SU-DHL-6 (cell line): ENCODE data around the gene PLCB2.
A peak's percentile ranks its signal among the peaks of the same experiment; 100 is the strongest.

ENCODE experiments used
- H2AFZ ChIP-seq: fragments of 200-600 bp; sonication (generic); 2 replicates; pipeline ENCODE4 v1.6.1; 2014; ENCODE audit warnings: low read depth, mild to moderate bottlenecking, moderate library complexity, mixed read lengths, antibody characterized with exemption, low read length; ENCODE audit not compliant: severe bottlenecking
- H3F3A ChIP-seq: fragments of 200-600 bp; shearing (Covaris generic); 2 replicates; pipeline ENCODE4 v1.6.0; 2016; ENCODE audit warnings: antibody characterized with exemption, mild to moderate bottlenecking; ENCODE audit not compliant: insufficient read depth
- H3K27ac ChIP-seq: fragments of 200-600 bp; sonication (generic); 2 replicates; pipeline ENCODE4 v1.5.1; 2016; ENCODE audit warnings: low read depth, mild to moderate bottlenecking, low read length, moderate library complexity, mixed read lengths
- H3K27me3 ChIP-seq: fragments of 200-600 bp; sonication (generic), shearing (Covaris generic); 2 replicates; pipeline ENCODE4 v1.6.0; 2014; ENCODE audit warnings: mild to moderate bottlenecking, low read length
- H3K36me3 ChIP-seq: fragments of 200-600 bp; sonication (generic); 2 replicates; pipeline ENCODE4 v1.6.1; 2014; ENCODE audit warnings: mild to moderate bottlenecking, low read length, mixed read lengths
- H3K4me2 ChIP-seq: fragments of 300-600, 200-600 bp; shearing (Covaris generic), sonication (generic); 2 replicates; pipeline ENCODE4 v1.6.0; 2014; ENCODE audit warnings: low read length, low read depth, mild to moderate bottlenecking; ENCODE audit not compliant: poor library complexity, severe bottlenecking
- H3K4me3 ChIP-seq: fragments of 200-600 bp; sonication (generic); 2 replicates; pipeline ENCODE4 v1.5.1; 2014; ENCODE audit warnings: antibody characterized with exemption, low read length, mild to moderate bottlenecking, mixed read lengths; ENCODE audit not compliant: insufficient read depth, poor library complexity, severe bottlenecking
- H3K79me2 ChIP-seq: fragments of 200-600 bp; sonication (generic); 2 replicates; pipeline ENCODE4 v1.6.1; 2014; ENCODE audit warnings: mild to moderate bottlenecking, low read length, moderate library complexity; ENCODE audit not compliant: insufficient read depth
- H3K9ac ChIP-seq: fragments of 200-600 bp; sonication (generic); 2 replicates; pipeline ENCODE4 v1.7.0; 2014; ENCODE audit warnings: mild to moderate bottlenecking, low read length
- H3K9me2 ChIP-seq: fragments of 200-600 bp; sonication (generic); replicated peaks from 2 replicates; pipeline ENCODE4 v1.6.1; 2014; ENCODE audit warnings: low read length; ENCODE audit not compliant: insufficient read depth
- H3K9me3 ChIP-seq: fragments of 200-600 bp; sonication (generic); 2 replicates; pipeline ENCODE4 v1.6.1; 2014; ENCODE audit warnings: low read length, mixed read lengths; ENCODE audit not compliant: insufficient read depth
- H4K20me1 ChIP-seq: fragments of 200-600 bp; sonication (generic); 2 replicates; pipeline ENCODE4 v1.6.1; 2014; ENCODE audit warnings: low read depth, mild to moderate bottlenecking, antibody characterized with exemption, low read length, moderate library complexity, mixed read lengths
- CTCF ChIP-seq: fragments of 200-600 bp; sonication (generic); IDR thresholded peaks from one replicate; pipeline ENCODE4 v1.5.1; 2017; ENCODE audit warnings: antibody characterized with exemption, mild to moderate bottlenecking, low read length, moderate library complexity; ENCODE audit not compliant: insufficient read depth, poor library complexity, severe bottlenecking
- EZH2phosphoT487 ChIP-seq: fragments of 200-600 bp; sonication (generic), shearing (Covaris generic); conservative IDR thresholded peaks from 2 replicates; pipeline ENCODE4 v1.6.1; 2018; ENCODE audit warnings: mild to moderate bottlenecking, antibody characterized with exemption, low read length, moderate library complexity, mixed read lengths

PLCB2 gene

GRCh38 chr15:40285151-40285550, 22.6 kb downstream of the PLCB2 start:
- no peaks in the 10 kb centered on the region for H3K9me2 ChIP-seq
- no peaks in the 10 kb centered on the region for H4K20me1 ChIP-seq
- TF ChIP-seq EZH2phosphoT487 (no peak), CTCF (no peak)
- H3K27ac ChIP-seq: no peak overlapping the region
- H3F3A ChIP-seq: no peaks in the 10 kb centered on the region
- no peaks in the 10 kb centered on the region for H3K79me2 ChIP-seq
- no peaks in the 10 kb centered on the region for H3K36me3 ChIP-seq
- no peaks in the 10 kb centered on the region for H3K27me3 ChIP-seq
- H3K9ac ChIP-seq: no peak overlapping the region
- H3K4me3 ChIP-seq: no peak overlapping the region
- H3K4me2 ChIP-seq: no peak overlapping the region
- no peak overlapping the region for H2AFZ ChIP-seq
- H3K9me3 ChIP-seq: no peaks in the 10 kb centered on the region

GRCh38 chr15:40283615-40284300, 24.0 kb downstream of the PLCB2 start:
- Histone ChIP-seq H3K4me2 (no peak overlapping the region), H3K79me2 (no peaks in the 10 kb centered on the region), H3K9me3 (no peaks in the 10 kb centered on the region), H3K9ac (no peak overlapping the region), H3K27ac (no peak overlapping the region), H4K20me1 (no peaks in the 10 kb centered on the region), H3K4me3 (no peak overlapping the region), H3F3A (no peaks in the 10 kb centered on the region), H3K27me3 (no peaks in the 10 kb centered on the region), H2AFZ (no peak overlapping the region), H3K36me3 (no peaks in the 10 kb centered on the region), H3K9me2 (no peaks in the 10 kb centered on the region)
- TF ChIP-seq EZH2phosphoT487 (no peak), CTCF (no peak)

- Histone ChIP-seq H3K79me2 (no peaks in the 10 kb centered on the region), H3F3A (no peaks in the 10 kb centered on the region), H4K20me1 (no peaks in the 10 kb centered on the region), H3K9ac (peak within 1 kb of the TSS; percentile 41), H3K4me2 (peak within 1 kb of the TSS; percentile 59), H3K27ac (no peak within 1 kb of the TSS), H3K36me3 (no peaks in the 10 kb centered on the region), H3K9me3 (no peaks in the 10 kb centered on the region), H2AFZ (peak within 1 kb of the TSS; percentile 72), H3K4me3 (peak within 1 kb of the TSS; percentile 43), H3K27me3 (no peaks in the 10 kb centered on the region), H3K9me2 (no peaks in the 10 kb centered on the region)
- no peak for TF ChIP-seq CTCF
- no peak; the same call in 1 of the 2 replicates for TF ChIP-seq EZH2phosphoT487
Measured at GRCh38 chr15:40282869-40283614, 24.7 kb downstream of the PLCB2 start, which contains the start of gene ANKRD63. ANKRD63 (minus strand) TSS chr15:40283064; CDS start chr15:40282586, 478 bp downstream.
